Measurements from ENCODE around the gene UTP3.
"Not testable (repeated sequence)": the region's sequence is repeated elsewhere in the genome, so short reads cannot be mapped to it uniquely, and the experiment has no call there.

Gene UTP3, protein sequence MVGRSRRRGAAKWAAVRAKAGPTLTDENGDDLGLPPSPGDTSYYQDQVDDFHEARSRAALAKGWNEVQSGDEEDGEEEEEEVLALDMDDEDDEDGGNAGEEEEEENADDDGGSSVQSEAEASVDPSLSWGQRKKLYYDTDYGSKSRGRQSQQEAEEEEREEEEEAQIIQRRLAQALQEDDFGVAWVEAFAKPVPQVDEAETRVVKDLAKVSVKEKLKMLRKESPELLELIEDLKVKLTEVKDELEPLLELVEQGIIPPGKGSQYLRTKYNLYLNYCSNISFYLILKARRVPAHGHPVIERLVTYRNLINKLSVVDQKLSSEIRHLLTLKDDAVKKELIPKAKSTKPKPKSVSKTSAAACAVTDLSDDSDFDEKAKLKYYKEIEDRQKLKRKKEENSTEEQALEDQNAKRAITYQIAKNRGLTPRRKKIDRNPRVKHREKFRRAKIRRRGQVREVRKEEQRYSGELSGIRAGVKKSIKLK

GRCh38 chr4:70687821-70688794 lies at the start of gene UTP3:
Gene UTP3 (plus strand): TSS chr4:70688532. CDS start chr4:70688678, 146 bp downstream.
- DNase-seq = peak; percentile 98

GRCh38 chr4:70640192-70640591 lies 48.1 kb upstream of the UTP3 start:
- no peak for DNase-seq

GRCh38 chr4:70650741-70651140 lies 37.6 kb upstream of the UTP3 start:
- DNase-seq = not testable (repeated sequence)

DNA sequence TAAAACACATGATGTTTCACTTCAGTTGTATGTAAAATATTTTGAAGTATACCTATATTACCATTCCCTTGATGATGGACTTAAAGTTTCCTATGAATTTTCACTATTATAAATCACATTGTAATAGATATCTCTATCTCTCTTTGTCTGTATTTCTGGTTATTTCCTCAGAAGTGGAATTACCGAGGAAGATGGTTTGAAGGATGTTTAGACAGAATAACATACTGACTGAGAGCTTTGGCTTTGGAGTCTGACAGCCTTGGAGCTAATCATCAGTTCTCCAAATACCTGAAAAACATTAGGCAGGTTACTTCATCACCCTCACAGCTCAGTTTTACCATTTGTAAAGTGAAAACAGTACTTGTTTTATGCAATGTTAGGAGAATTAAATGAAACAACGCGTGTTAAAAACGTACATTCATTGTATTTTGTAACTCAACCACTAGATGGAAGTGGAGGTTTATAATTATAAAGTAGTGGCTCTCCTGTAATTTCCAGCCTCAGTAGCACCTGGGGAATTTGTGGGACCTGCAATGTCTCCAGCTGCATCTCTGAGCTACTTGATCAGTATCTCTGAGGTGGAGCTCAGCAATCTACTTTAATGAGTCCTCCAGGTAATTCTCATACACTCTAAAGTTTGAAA lies 36.3 kb upstream of the UTP3 start:
- DNase-seq = peak; percentile 36

GRCh38 chr4:70654605-70655011 lies 33.7 kb upstream of the UTP3 start:
- DNase-seq = no peak

- no peak for DNase-seq
These were observed 31.0 kb upstream of the UTP3 start for GRCh38 chr4:70657326-70657725.

- no peak for DNase-seq
These were observed 29.9 kb upstream of the UTP3 start for GRCh38 chr4:70658418-70658817.

- no peak for DNase-seq
These were observed 28.2 kb upstream of the UTP3 start for GRCh38 chr4:70660106-70660505.

DNA sequence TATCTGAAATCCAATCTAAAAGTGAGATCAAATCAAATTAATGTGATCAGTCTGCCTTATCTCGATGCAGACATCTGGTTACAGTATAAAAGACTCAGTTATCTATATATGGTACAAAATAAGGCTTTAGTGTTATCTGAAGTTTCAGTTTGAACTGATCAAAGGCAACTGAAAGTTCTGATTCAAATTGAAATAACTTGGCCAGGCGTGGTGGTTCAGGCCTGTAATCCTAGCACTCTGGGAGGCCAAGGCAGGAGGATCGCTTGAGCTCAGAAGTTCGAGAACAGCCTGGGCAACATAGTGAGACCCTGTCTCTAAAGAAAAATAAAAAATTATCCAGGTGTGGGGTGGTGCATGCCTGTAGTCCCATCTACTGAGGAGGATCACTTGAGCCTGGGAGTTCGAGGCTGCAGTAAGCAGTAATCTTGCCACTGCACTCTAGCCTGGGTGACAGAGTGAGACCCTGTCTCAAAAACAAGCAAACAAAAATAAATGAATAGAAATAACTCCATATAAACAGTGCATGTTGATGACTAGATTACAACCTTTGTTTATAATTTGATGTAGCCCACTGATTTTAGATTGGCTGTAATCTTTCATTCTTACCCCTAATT lies 26.9 kb upstream of the UTP3 start:
- not testable (repeated sequence) for DNase-seq

GRCh38 chr4:70666369-70666768 lies 22.0 kb upstream of the UTP3 start, which contains the start of gene JCHAIN:
Gene JCHAIN (minus strand): TSS chr4:70666508. CDS start chr4:70666490, 18 bp downstream.
- DNase-seq = no peak

GRCh38 chr4:70667740-70668535 lies 20.4 kb upstream of the UTP3 start:
- no peak for DNase-seq

DNA sequence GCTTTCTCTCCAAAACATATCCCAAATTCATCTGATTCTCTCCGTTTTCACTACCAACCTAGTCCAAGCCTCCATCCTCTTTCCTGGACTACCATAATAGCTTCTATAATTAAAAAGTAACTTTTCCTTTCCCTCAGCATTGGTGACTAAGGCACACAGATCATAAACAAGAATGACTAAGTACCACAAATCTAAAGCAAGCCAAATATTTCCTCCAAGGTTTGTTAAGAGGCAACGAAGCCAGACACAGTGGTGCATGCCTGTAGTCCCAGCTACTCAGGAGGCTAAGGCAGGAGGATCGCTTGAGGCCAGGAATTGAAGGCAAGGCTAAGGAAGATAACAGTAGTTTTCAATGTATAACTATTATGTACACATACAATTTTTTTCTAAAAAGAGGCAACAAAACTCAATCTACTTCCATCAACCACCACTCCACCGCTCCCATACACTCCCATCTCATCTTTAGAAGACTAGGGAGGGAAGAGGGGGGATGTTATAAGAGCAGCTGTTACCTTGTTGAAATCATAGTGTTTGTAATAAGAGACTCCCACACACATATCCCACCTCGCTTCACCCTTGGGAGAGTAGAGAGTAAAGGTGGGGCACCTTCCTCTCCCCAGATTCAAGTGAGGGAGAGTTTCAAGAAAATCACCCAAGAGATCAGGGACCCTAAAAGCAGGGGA lies 17.9 kb upstream of the UTP3 start:
- no peak for DNase-seq

DNA sequence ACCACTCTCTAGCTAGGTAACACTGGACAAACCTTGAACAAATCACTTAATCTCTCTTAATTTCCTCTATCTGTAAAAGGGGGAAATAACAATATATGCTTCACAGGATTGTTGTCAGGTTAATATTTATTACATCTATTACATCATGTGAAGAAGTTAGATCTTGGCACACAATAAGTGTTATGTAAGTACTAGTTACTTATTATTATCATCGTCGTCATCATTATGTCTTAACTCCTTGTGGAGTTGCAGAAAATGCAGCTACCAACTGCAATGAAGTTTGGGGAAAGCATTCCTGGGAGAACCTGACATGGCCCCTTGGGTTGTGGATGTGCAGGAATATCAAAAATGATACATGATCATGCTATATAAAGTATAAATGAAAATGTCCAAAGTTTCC lies 17.2 kb upstream of the UTP3 start:
- no peak for DNase-seq

DNA sequence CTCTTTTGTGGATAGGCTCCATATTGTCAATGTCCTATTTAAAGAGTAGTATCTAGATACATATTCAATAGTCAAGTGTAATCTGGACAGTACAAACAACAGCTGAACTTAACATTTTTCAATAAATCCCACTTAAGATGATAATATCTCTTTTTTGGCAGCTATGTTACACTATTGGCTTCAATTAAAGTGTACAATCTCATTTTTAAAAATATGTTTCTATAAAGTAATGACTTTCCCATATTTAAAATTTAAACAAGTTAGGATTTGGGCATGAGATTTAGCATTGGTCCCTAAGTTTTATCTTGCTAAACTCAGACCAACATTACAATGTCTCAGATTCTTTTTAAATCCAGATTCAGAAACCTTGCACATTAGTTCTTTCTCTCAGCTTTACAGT lies 14.1 kb upstream of the UTP3 start:
- no peak for DNase-seq

DNA sequence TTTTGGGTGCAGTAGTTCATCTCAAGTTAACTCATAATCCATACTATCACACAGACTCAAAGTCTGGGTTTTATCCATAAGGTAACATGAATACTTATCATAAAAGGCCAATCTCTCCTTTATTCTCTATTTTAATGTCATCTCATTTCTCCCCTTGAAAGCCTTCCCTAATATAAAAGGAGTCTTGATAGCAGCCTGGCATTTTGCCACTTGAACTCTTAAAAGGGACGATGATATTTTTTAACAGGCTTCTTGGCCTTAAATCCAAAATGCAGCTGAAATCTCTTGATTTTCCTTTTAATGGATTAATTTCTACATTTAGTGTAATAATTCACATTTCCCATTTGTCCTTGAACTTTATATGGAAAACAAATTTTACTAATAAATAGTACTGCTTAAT lies 13.6 kb upstream of the UTP3 start:
- DNase-seq = no peak

GRCh38 chr4:70676554-70677090 lies 11.7 kb upstream of the UTP3 start:
- DNase-seq = no peak

DNA sequence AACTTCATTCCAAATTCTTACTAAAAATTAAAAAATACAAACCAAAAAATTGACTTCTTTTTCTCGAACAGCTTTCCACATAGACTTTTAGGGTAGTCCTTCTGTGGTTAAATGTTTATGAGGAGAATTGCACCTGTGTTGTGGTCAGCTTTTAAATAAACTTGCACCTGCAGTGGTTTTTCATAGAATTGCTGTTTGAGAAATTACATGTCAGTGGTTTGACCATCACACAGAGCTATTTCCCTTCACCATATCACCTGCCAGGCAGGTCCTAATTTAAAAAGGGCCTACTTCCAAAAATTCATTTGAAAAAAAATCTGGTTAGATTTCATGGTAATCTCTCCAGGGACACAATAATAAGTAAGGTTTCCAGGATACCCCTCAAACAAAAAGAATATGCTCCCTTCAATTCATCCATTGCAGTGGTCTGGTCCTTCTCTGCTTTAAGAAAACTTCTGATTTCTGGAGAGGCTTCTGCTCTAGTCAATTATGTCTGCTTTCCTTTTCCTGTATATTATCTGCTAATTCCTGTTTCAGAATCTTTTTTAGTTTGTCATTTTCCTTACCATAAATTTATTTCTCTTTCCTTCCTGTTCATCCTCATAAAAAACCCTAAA lies 9.8 kb upstream of the UTP3 start:
- no peak for DNase-seq

- DNase-seq = no peak
These were observed 7.4 kb upstream of the UTP3 start for GRCh38 chr4:70680934-70681333.

- DNase-seq = no peak
These were observed 6.6 kb upstream of the UTP3 start for GRCh38 chr4:70681704-70682103.

- DNase-seq = not testable (repeated sequence)
These were observed 6.2 kb upstream of the UTP3 start for GRCh38 chr4:70682142-70682541.
